HG03108 (cell line): ENCODE measurements around the gene TAF3.
A peak's percentile ranks its signal among the peaks of the same experiment; 100 is the strongest.

Experiments used
- ATAC-seq: cut with Tn5 transposase; IDR thresholded peaks from one replicate; pipeline ENCODE4 v1.9.1; 2021; ENCODE audit warnings: moderate library complexity; ENCODE audit not compliant: unreplicated experiment

The TAF3 gene

GRCh38 chr10:7932301-7933036 is 114.2 kb downstream of the TAF3 start:
- no peak for ATAC-seq

GRCh38 chr10:7933262-7933661 is 115.0 kb downstream of the TAF3 start:
- ATAC-seq: no peak

- ATAC-seq: no peak
Observed at GRCh38 chr10:7933757-7934156, 115.5 kb downstream of the TAF3 start.

- no peak for ATAC-seq
Observed at GRCh38 chr10:7937315-7937945, 119.1 kb downstream of the TAF3 start.

- no peak for ATAC-seq
Observed at GRCh38 chr10:7941576-7941975, 123.3 kb downstream of the TAF3 start.

GRCh38 chr10:7942316-7942715 is 124.0 kb downstream of the TAF3 start:
- no peak for ATAC-seq

GRCh38 chr10:7942859-7943258 is 124.6 kb downstream of the TAF3 start:
- ATAC-seq: no peak

GRCh38 chr10:7944215-7944480 is 125.8 kb downstream of the TAF3 start:
- no peak for ATAC-seq

- no peak for ATAC-seq
Observed at GRCh38 chr10:7944537-7944936, 126.2 kb downstream of the TAF3 start.

- ATAC-seq: no peak
Observed at GRCh38 chr10:7945034-7945433, 126.7 kb downstream of the TAF3 start.

- ATAC-seq: no peak
Observed at GRCh38 chr10:7945469-7946187, 127.3 kb downstream of the TAF3 start.

- no peak for ATAC-seq
Observed at GRCh38 chr10:7948371-7949000, 130.2 kb downstream of the TAF3 start.

- no peak for ATAC-seq
Observed at GRCh38 chr10:7950981-7951847, 132.9 kb downstream of the TAF3 start.

- ATAC-seq: no peak
Observed at GRCh38 chr10:7952266-7952665, 134.0 kb downstream of the TAF3 start.

- no peak for ATAC-seq
Observed at GRCh38 chr10:7953447-7953846, 135.1 kb downstream of the TAF3 start.

GRCh38 chr10:7955446-7955845 is 137.1 kb downstream of the TAF3 start:
- ATAC-seq: no peak

GRCh38 chr10:7956508-7956907 is 138.2 kb downstream of the TAF3 start:
- ATAC-seq: peak; percentile 87

- no peak for ATAC-seq
Observed at GRCh38 chr10:7957591-7957990, 139.3 kb downstream of the TAF3 start.

- ATAC-seq: no peak
Observed at GRCh38 chr10:7958442-7958841, 140.1 kb downstream of the TAF3 start.

GRCh38 chr10:7960108-7960507 is 141.8 kb downstream of the TAF3 start:
- ATAC-seq: no peak

GRCh38 chr10:7962592-7962991 is 144.3 kb downstream of the TAF3 start:
- no peak for ATAC-seq
